ENCODE data around the gene SLC9A2. TPM values are rescaled to one million over a fixed set of nuclear protein-coding genes. Genes with fewer than 3 reads are reported as not detected.

SLC9A2 gene, protein sequence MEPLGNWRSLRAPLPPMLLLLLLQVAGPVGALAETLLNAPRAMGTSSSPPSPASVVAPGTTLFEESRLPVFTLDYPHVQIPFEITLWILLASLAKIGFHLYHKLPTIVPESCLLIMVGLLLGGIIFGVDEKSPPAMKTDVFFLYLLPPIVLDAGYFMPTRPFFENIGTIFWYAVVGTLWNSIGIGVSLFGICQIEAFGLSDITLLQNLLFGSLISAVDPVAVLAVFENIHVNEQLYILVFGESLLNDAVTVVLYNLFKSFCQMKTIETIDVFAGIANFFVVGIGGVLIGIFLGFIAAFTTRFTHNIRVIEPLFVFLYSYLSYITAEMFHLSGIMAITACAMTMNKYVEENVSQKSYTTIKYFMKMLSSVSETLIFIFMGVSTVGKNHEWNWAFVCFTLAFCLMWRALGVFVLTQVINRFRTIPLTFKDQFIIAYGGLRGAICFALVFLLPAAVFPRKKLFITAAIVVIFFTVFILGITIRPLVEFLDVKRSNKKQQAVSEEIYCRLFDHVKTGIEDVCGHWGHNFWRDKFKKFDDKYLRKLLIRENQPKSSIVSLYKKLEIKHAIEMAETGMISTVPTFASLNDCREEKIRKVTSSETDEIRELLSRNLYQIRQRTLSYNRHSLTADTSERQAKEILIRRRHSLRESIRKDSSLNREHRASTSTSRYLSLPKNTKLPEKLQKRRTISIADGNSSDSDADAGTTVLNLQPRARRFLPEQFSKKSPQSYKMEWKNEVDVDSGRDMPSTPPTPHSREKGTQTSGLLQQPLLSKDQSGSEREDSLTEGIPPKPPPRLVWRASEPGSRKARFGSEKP
- total RNA-seq, result 2.1 TPM

DNA sequence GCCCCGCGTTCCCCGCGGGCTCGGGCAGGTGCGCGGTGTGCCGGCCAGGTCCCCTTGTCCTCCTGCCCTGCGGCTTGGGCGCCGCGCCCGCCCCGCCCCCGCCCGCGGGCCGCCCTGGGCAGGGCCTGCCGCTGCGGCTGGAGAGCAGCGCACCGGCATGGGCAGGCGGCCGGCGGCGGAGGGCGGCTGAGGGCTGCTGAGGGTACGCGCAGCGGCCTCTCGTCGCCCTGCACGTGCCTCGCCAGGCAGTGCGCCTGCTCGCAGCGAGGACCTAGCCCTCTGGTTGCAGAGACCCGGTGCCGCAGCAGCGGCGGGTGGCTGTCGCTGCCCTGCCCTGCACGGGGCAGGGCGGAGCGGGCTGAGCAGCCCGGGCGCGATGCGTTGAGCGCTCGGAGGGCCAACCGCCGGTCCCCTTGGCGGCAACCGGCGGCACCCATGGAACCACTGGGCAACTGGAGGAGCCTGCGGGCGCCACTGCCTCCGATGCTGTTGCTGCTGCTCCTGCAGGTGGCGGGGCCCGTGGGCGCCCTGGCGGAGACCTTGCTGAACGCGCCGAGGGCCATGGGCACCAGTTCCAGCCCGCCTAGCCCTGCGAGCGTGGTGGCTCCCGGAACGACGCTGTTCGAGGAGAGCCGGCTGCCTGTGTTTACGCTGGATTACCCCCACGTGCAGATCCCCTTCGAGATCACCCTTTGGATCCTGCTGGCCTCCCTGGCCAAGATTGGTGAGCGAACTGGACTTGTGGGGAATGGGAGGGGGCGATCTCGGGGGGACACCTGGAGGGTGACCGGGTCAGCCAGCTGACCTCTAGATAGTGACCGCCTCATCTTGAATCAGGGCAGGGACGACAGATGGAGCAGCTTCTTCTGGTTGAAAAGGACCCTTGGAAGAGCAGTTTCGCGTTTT, at the start of gene SLC9A2:
SLC9A2 (plus strand) TSS at position 140 of the 906 bp plus-strand sequence; CDS start at position 436, 296 bp downstream.
- Histone ChIP-seq H3K9me3 (ENCODE audit: control insufficient read depth in 3 of 3, low read length in 3 of 3) (no peaks in the 10 kb centered on the region), H3K9ac (ENCODE audit: low read depth in 1 of 3, low read length in 3 of 3) (peak within 1 kb of the TSS; percentile 69 to 84 (median 81)), H3K27me3 (ENCODE audit: control insufficient read depth in 3 of 3, insufficient read depth in 3 of 3, low read length in 3 of 3) (peaks cover 7 to 11% (median 9%) of the 10 kb centered on the region in 3 donors), H3K4me1 (ENCODE audit: control insufficient read depth in 3 of 3, insufficient read depth in 3 of 3, low read length in 3 of 3) (peaks cover 4 to 28% (median 10%) of the 10 kb centered on the region in 3 donors), H3K36me3 (ENCODE audit: control insufficient read depth in 3 of 3, insufficient read depth in 3 of 3, low read length in 3 of 3) (no peaks in the 10 kb centered on the region), H3K4me3 (ENCODE audit: low read length in 3 of 3) (peak within 1 kb of the TSS; percentile 76 to 80 (median 77)), H3K27ac (ENCODE audit: low read depth, low read length) (peak within 1 kb of the TSS; percentile 69)

DNA sequence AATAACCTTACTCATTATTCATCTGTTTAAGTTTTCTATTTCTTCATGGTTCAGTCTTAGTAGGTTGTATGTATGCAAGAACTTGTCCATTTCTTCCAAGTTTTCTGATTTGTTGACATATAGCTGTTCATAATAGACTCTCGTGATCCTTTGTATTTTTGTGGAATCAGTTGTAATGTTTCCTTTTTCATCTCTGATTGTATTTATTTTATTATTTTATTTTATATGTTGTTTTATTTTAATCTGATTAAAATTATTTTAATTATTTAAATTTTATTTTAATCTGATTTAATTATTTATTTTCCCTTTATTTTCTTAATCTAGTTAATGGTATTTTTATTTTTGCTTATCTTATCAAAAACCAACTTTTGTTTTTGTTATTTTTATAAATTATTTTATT, 43.5 kb upstream of the SLC9A2 start:
- peaks cover 0 to 3% (median 2%) of the 10 kb centered on the region in 3 donors for H3K9me3 ChIP-seq (ENCODE audit: control insufficient read depth in 3 of 3, low read length in 3 of 3)
- no peaks in the 10 kb centered on the region for H3K4me1 ChIP-seq (ENCODE audit: control insufficient read depth in 3 of 3, insufficient read depth in 3 of 3, low read length in 3 of 3)
- no peaks in the 10 kb centered on the region for H3K27me3 ChIP-seq (ENCODE audit: control insufficient read depth in 3 of 3, insufficient read depth in 3 of 3, low read length in 3 of 3)
- no peaks in the 10 kb centered on the region for H3K36me3 ChIP-seq (ENCODE audit: control insufficient read depth in 3 of 3, insufficient read depth in 3 of 3, low read length in 3 of 3)
- H3K27ac ChIP-seq (ENCODE audit: low read depth, low read length), result no peak overlapping the region
- no peak overlapping the region for H3K4me3 ChIP-seq (ENCODE audit: low read length in 3 of 3)
- no peak overlapping the region for H3K9ac ChIP-seq (ENCODE audit: low read depth in 1 of 3, low read length in 3 of 3)

DNA sequence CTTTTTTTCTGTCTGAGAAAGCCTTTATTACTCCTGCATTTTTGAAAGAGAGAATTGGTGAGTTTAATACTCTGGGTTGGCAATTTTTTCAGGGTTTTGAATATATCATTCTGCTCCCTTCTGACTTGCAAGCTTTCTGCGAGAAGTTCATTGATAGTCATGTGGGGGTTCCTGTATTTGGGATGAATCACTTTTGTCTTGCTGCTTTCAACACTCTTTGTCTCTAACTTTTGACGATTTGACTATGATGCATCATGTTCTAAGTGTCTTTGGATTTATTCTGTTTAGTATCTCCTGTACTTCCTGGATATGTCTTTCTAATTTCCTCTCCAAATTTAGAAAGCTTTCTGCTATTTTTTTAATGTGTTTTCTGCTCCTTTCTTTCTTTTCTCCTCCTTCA, 41.0 kb upstream of the SLC9A2 start:
- H3K9me3 ChIP-seq (ENCODE audit: control insufficient read depth in 3 of 3, low read length in 3 of 3), result peaks cover 0 to 2% (median under 1%) of the 10 kb centered on the region in 3 donors
- H3K4me3 ChIP-seq (ENCODE audit: low read length in 3 of 3), result no peak overlapping the region
- H3K4me1 ChIP-seq (ENCODE audit: control insufficient read depth in 3 of 3, insufficient read depth in 3 of 3, low read length in 3 of 3), result no peaks in the 10 kb centered on the region
- H3K27me3 ChIP-seq (ENCODE audit: control insufficient read depth in 3 of 3, insufficient read depth in 3 of 3, low read length in 3 of 3), result no peaks in the 10 kb centered on the region
- H3K9ac ChIP-seq (ENCODE audit: low read depth in 1 of 3, low read length in 3 of 3), result no peak overlapping the region
- no peak overlapping the region for H3K27ac ChIP-seq (ENCODE audit: low read depth, low read length)
- no peaks in the 10 kb centered on the region for H3K36me3 ChIP-seq (ENCODE audit: control insufficient read depth in 3 of 3, insufficient read depth in 3 of 3, low read length in 3 of 3)

DNA sequence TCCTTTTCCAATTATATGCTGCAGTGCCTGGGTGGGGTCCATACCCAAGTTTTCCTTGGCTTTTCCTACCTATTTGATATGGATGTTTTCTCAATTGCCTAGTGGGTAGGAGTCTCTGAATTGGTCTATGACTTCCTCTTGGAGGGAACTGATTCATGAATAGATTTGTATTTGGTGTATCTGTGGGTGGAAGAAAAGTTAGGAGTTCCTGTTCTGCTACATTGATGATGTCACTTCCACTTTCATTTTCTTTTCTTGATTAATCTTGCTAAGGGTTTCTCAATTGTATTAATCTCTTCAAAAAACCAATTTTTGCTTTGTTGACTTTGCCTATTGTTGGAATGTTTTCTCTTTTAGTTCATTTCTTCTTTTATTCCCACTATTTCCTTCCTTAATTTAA, 37.4 kb upstream of the SLC9A2 start:
- H3K27ac ChIP-seq (ENCODE audit: low read depth, low read length), result no peak overlapping the region
- H3K27me3 ChIP-seq (ENCODE audit: control insufficient read depth in 3 of 3, insufficient read depth in 3 of 3, low read length in 3 of 3), result no peaks in the 10 kb centered on the region
- peaks cover 0 to 2% (median 0%) of the 10 kb centered on the region in 3 donors for H3K9me3 ChIP-seq (ENCODE audit: control insufficient read depth in 3 of 3, low read length in 3 of 3)
- no peak overlapping the region for H3K9ac ChIP-seq (ENCODE audit: low read depth in 1 of 3, low read length in 3 of 3)
- no peak overlapping the region for H3K4me3 ChIP-seq (ENCODE audit: low read length in 3 of 3)
- H3K4me1 ChIP-seq (ENCODE audit: control insufficient read depth in 3 of 3, insufficient read depth in 3 of 3, low read length in 3 of 3), result no peaks in the 10 kb centered on the region
- H3K36me3 ChIP-seq (ENCODE audit: control insufficient read depth in 3 of 3, insufficient read depth in 3 of 3, low read length in 3 of 3), result no peaks in the 10 kb centered on the region

DNA sequence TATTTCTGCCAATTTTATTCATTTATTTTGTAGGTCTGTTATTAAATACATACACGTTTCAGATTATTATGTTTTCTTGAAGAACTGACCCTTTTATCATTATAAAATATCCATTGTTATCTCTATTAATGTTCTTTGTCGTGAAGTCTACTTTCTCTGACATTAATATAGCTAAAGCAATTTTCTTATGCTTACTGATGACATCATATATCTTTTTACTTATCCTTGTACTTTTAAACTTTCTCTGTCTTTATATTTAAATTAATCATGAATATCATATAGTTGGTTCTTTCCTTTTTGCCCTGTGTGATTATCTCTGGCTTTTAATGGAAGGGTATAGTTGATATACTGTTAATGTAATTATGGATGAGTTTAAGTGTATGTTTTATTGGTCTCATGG, 36.5 kb upstream of the SLC9A2 start:
- Histone ChIP-seq H3K9me3 (ENCODE audit: control insufficient read depth in 3 of 3, low read length in 3 of 3) (peaks cover 0 to 2% (median 0%) of the 10 kb centered on the region in 3 donors), H3K4me1 (ENCODE audit: control insufficient read depth in 3 of 3, insufficient read depth in 3 of 3, low read length in 3 of 3) (no peaks in the 10 kb centered on the region), H3K27me3 (ENCODE audit: control insufficient read depth in 3 of 3, insufficient read depth in 3 of 3, low read length in 3 of 3) (no peaks in the 10 kb centered on the region), H3K4me3 (ENCODE audit: low read length in 3 of 3) (no peak overlapping the region), H3K9ac (ENCODE audit: low read depth in 1 of 3, low read length in 3 of 3) (no peak overlapping the region), H3K27ac (ENCODE audit: low read depth, low read length) (no peak overlapping the region), H3K36me3 (ENCODE audit: control insufficient read depth in 3 of 3, insufficient read depth in 3 of 3, low read length in 3 of 3) (no peaks in the 10 kb centered on the region)

DNA sequence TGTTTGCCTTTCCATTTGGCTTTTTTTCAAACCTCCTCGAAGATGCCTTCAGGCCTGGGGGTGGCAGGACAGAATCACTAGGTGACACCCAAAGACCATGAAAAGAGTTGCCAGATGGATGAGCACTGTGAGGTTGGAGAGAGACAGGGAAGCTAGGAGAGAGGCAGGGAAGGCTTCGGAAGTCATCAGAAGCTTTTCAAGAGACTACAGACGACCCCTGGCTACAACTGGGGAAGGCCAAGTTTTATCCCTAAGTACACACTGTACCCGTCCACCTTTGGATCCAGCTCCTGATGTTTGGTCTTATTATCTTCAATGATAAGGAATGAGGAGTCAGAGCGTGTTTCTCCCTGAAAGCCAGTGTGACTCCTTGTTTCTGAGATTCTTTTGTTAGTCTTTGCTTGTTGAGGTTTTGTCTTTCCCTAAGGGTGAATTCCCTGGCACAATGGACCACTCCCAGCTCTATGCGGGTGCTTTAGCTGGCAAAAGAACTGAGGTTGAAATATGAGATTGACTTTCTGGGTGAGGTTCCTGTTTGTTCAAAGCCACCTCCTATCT, 33.4 kb upstream of the SLC9A2 start:
- Histone ChIP-seq H3K27me3 (ENCODE audit: control insufficient read depth in 3 of 3, insufficient read depth in 3 of 3, low read length in 3 of 3) (no peaks in the 10 kb centered on the region), H3K27ac (ENCODE audit: low read depth, low read length) (no peak overlapping the region), H3K4me3 (ENCODE audit: low read length in 3 of 3) (no peak overlapping the region), H3K9ac (ENCODE audit: low read depth in 1 of 3, low read length in 3 of 3) (no peak overlapping the region), H3K4me1 (ENCODE audit: control insufficient read depth in 3 of 3, insufficient read depth in 3 of 3, low read length in 3 of 3) (no peaks in the 10 kb centered on the region), H3K36me3 (ENCODE audit: control insufficient read depth in 3 of 3, insufficient read depth in 3 of 3, low read length in 3 of 3) (no peaks in the 10 kb centered on the region), H3K9me3 (ENCODE audit: control insufficient read depth in 3 of 3, low read length in 3 of 3) (no peaks in the 10 kb centered on the region)

DNA sequence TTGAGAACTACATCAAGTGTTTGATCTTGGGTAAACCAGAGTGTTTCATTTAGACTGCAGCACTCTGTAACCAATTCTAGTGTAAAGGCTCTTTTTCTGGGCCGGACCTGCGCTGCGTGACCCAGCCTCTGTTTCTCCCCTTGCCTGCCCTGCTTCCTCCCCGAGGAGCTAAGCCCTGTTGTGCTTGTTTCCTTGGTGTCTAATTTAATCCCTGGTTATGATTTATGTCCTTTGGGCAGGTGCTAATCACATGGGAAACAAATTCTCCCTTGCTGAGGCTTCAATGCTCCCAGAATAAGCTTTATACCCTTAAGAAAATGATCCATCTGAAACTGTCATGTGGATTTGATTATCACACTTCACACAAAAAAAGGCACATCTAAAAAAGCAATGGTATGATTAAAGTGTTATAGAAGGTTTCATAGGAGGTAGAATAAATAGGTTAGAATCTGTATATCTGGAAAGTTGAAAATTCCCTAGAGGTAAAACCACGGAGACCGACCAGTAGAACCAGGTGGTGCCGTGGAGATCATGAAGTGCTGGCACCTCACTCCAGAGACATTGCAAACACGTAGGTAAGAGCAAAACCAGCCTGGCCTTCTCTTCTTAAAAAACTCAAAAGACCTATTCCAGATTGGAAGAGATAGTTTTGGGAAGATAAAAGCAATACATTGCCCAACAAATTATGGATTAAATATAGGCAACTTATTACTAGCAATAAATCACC, 31.0 kb upstream of the SLC9A2 start:
- Histone ChIP-seq H3K27me3 (ENCODE audit: control insufficient read depth in 3 of 3, insufficient read depth in 3 of 3, low read length in 3 of 3) (no peaks in the 10 kb centered on the region), H3K4me1 (ENCODE audit: control insufficient read depth in 3 of 3, insufficient read depth in 3 of 3, low read length in 3 of 3) (no peaks in the 10 kb centered on the region), H3K36me3 (ENCODE audit: control insufficient read depth in 3 of 3, insufficient read depth in 3 of 3, low read length in 3 of 3) (no peaks in the 10 kb centered on the region), H3K9me3 (ENCODE audit: control insufficient read depth in 3 of 3, low read length in 3 of 3) (no peaks in the 10 kb centered on the region), H3K9ac (ENCODE audit: low read depth in 1 of 3, low read length in 3 of 3) (no peak overlapping the region), H3K27ac (ENCODE audit: low read depth, low read length) (no peak overlapping the region), H3K4me3 (ENCODE audit: low read length in 3 of 3) (no peak overlapping the region)

DNA sequence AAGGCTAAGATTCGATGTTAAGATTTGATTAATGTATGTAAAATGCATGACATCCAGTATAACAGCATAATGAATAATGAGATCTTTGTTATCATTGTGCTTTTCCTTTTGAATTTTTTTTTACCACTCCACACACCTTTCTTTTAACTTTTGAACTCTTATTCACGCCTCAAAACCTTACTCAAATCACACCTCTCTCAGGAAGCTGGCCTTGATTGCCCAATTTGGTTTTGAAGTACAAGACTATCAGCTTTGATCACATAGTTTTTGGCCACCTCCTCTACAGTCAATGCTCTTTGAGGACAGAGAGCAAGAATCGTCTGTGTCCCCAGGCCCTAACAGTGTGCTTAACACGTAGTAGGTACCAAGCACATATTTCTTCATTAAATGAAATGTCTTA, 29.9 kb upstream of the SLC9A2 start:
- Histone ChIP-seq H3K4me3 (ENCODE audit: low read length in 3 of 3) (no peak overlapping the region), H3K27me3 (ENCODE audit: control insufficient read depth in 3 of 3, insufficient read depth in 3 of 3, low read length in 3 of 3) (no peaks in the 10 kb centered on the region), H3K36me3 (ENCODE audit: control insufficient read depth in 3 of 3, insufficient read depth in 3 of 3, low read length in 3 of 3) (no peaks in the 10 kb centered on the region), H3K9ac (ENCODE audit: low read depth in 1 of 3, low read length in 3 of 3) (no peak overlapping the region), H3K27ac (ENCODE audit: low read depth, low read length) (no peak overlapping the region), H3K9me3 (ENCODE audit: control insufficient read depth in 3 of 3, low read length in 3 of 3) (no peaks in the 10 kb centered on the region), H3K4me1 (ENCODE audit: control insufficient read depth in 3 of 3, insufficient read depth in 3 of 3, low read length in 3 of 3) (no peaks in the 10 kb centered on the region)

DNA sequence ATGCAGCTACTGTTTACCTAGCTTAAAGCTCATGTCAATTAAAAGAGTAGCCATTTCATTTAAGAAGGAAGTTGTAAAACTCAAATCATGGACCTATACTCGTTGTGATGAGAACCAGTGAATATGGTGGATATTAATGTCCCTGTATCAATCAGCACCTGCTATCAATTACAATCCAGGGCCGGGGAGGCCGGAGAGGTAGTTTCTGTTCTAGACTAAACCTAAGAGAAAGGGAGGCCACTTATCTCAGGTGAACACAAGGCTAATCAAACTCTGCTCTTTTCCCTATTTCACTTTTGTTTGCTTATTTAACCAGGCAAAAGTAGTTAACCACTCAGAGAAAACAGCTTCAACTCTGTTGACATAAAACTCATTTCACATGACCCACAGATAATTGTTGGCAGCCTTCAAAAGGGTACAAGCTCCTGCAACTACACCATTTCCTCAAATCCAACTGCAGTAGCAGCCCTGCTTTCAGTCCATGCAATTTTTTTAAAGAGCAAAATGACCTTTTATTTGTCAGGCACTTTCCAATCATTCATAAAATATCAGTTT, 27.8 kb upstream of the SLC9A2 start:
- no peaks in the 10 kb centered on the region for H3K4me1 ChIP-seq (ENCODE audit: control insufficient read depth in 3 of 3, insufficient read depth in 3 of 3, low read length in 3 of 3)
- H3K4me3 ChIP-seq (ENCODE audit: low read length in 3 of 3), result no peak overlapping the region
- H3K36me3 ChIP-seq (ENCODE audit: control insufficient read depth in 3 of 3, insufficient read depth in 3 of 3, low read length in 3 of 3), result no peaks in the 10 kb centered on the region
- H3K27me3 ChIP-seq (ENCODE audit: control insufficient read depth in 3 of 3, insufficient read depth in 3 of 3, low read length in 3 of 3), result no peaks in the 10 kb centered on the region
- no peak overlapping the region for H3K9ac ChIP-seq (ENCODE audit: low read depth in 1 of 3, low read length in 3 of 3)
- H3K9me3 ChIP-seq (ENCODE audit: control insufficient read depth in 3 of 3, low read length in 3 of 3), result no peaks in the 10 kb centered on the region
- H3K27ac ChIP-seq (ENCODE audit: low read depth, low read length), result no peak overlapping the region

Data from skeletal muscle tissue (tissue), 4 donors.